Thyroid gland (tissue), 4 donors: ENCODE data around the gene C5orf46. TPM values are rescaled to one million over a fixed set of nuclear protein-coding genes. Genes with fewer than 3 reads are reported as not detected.

Experiments used
- DNase-seq, 2 donors: peaks; one replicate each; pipeline ENCODE4 v3.0.0-alpha.2; 2019
- H3K27ac ChIP-seq, 3 donors: fragments of 200-600 bp; sonication (generic); 1 replicate in 2 of 3; 2 replicates in 1 of 3; pipeline ENCODE4 v1.5.1; 2016 to 2019; ENCODE audit warnings: mild to moderate bottlenecking in 1 of 3, moderate library complexity in 1 of 3
- H3K27me3 ChIP-seq: fragments of 200-600 bp; sonication (generic); one replicate; pipeline ENCODE4 v1.5.1; 2019
- H3K36me3 ChIP-seq, 2 donors: fragments of 200-600 bp; sonication (generic); one replicate each; pipeline ENCODE4 v1.5.1; 2016 to 2019
- H3K4me1 ChIP-seq, 2 donors: fragments of 200-600 bp; sonication (generic); one replicate each; pipeline ENCODE4 v1.5.1; 2017 to 2019
- H3K4me3 ChIP-seq, 3 donors: fragments of 200-600 bp; sonication (generic); replicated peaks in 1 of 3; 1 replicate in 2 of 3; 2 replicates in 1 of 3; pipeline ENCODE4 v1.5.1; 2016; ENCODE audit warnings: mild to moderate bottlenecking in 1 of 3
- H3K9me3 ChIP-seq: fragments of 200-600 bp; sonication (generic); one replicate; pipeline ENCODE4 v1.5.1; 2017
- CTCF ChIP-seq, 6 experiments: fragments of 200-600 bp in 3 of 6; fragments of 450-650 bp in 3 of 6; sonication (generic) in 3 of 6; IDR thresholded peaks; one replicate each; pipeline ENCODE4 v1.5.1; 2016 to 2019; ENCODE audit warnings: antibody characterized with exemption in 6 of 6, mild to moderate bottlenecking in 2 of 6, inconsistent platforms in 1 of 6, moderate library complexity in 1 of 6
- POLR2A ChIP-seq, 2 donors: fragments of 450-650 bp; IDR thresholded peaks; one replicate each; pipeline ENCODE4 v1.6.1; 2017; ENCODE audit warnings: antibody characterized with exemption in 2 of 2, mild to moderate bottlenecking in 2 of 2, moderate library complexity in 1 of 2
- WGBS, 2 donors: methylation state at CpG; one replicate each; pipeline ENCODE4 v1.1.5; 2017; 5-methylcytosine and 5-hydroxymethylcytosine counted together
- intact Hi-C: fragments of 100-400 bp; cut with DNase I; formaldehyde crosslinking; loops from one replicate; pipeline ENCODE4 v1.15.1; 2023
- total RNA-seq, 4 donors: library from RNA; depleted of rRNA; stranded (reverse); fragments of >200 nt; gene quantifications; one replicate each; pipeline ENCODE4 v1.2.3, GENCODE V29; 2016

The C5orf46 gene
- total RNA-seq, 4 donors from 2014 or later = not detected

- H3K9me3 ChIP-seq = no peaks in the 10 kb centered on the region
- TF ChIP-seq CTCF (IDR thresholded peaks at IDR 0.05) = no peak
- no peak for TF ChIP-seq POLR2A (IDR thresholded peaks at IDR 0.05)
- 63 to 65% methylated on average over 3 of the region's 3 CpGs for WGBS, 2 donors
- no peaks in the 10 kb centered on the region for H3K4me1 ChIP-seq
- H3K27me3 ChIP-seq = no peaks in the 10 kb centered on the region
- no peak overlapping the region for H3K27ac ChIP-seq
- intact Hi-C loops = no loop called here
- no peak for DNase-seq
- no peak overlapping the region for H3K4me3 ChIP-seq
- H3K36me3 ChIP-seq = no peaks in the 10 kb centered on the region
These were observed 42.7 kb downstream of the C5orf46 start for GRCh38 chr5:147863454-147864158.

GRCh38 chr5:147860641-147861025, 45.7 kb downstream of the C5orf46 start:
- WGBS, 2 donors = 40 to 57% methylated on average over 1 of the region's 1 CpG
- no peak overlapping the region for H3K27ac ChIP-seq
- peak in 1 of 2 donors; percentile 3 for DNase-seq
- no peaks in the 10 kb centered on the region for H3K27me3 ChIP-seq
- intact Hi-C loops = no loop called here
- no peaks in the 10 kb centered on the region for H3K4me1 ChIP-seq
- TF ChIP-seq CTCF (IDR thresholded peaks at IDR 0.05) = no peak
- no peak for TF ChIP-seq POLR2A (IDR thresholded peaks at IDR 0.05)
- H3K36me3 ChIP-seq = no peaks in the 10 kb centered on the region
- no peak overlapping the region for H3K4me3 ChIP-seq
- H3K9me3 ChIP-seq = no peaks in the 10 kb centered on the region

DNA sequence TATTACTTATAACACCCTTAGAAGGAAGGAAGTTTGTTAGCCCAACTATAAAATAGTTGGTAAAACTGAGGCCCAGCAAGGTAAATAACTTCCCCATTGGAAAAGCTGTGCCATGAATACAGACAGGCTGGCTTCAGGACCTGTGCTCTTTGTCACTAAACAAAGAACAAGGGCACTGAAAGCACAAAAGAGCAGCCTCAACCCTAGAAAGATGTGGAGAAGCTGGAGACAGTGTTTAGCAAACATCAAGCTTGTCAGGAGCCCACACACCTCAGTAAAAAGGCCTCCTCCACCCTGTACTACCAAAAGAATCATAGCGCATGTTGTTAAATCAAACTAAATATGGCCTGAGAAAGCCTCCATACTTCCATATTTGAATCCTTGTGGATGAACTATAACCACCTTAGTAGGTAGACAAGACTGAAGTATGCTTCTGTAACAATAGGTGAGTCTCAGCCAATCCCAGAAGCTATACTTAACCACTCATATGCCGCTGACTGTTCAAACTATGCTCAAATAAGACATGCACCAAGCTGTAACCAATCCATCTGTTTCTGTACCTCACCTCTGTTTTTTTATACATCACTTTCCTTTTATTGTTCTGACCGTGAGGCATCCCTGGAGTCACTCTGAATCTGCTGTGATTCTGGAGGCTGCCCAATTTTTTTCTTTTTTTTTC, 46.2 kb downstream of the C5orf46 start:
- no peak for DNase-seq
- no peaks in the 10 kb centered on the region for H3K36me3 ChIP-seq
- H3K27ac ChIP-seq = no peak overlapping the region
- H3K27me3 ChIP-seq = no peaks in the 10 kb centered on the region
- H3K9me3 ChIP-seq = no peaks in the 10 kb centered on the region
- H3K4me3 ChIP-seq = no peak overlapping the region
- intact Hi-C loops = loop anchor here (10.0 kb wide), 1 partner anchor 75 kb away; no protein-coding TSS in a partner anchor
- TF ChIP-seq POLR2A (IDR thresholded peaks at IDR 0.05) = no peak
- no peak for TF ChIP-seq CTCF (IDR thresholded peaks at IDR 0.05)
- 84 to 90% methylated on average over 3 of the region's 3 CpGs for WGBS, 2 donors
- H3K4me1 ChIP-seq = no peaks in the 10 kb centered on the region

GRCh38 chr5:147858565-147858964, 47.8 kb downstream of the C5orf46 start:
- Histone ChIP-seq H3K9me3 (no peaks in the 10 kb centered on the region), H3K4me1 (no peaks in the 10 kb centered on the region), H3K27ac (no peak overlapping the region), H3K4me3 (no peak overlapping the region), H3K27me3 (no peaks in the 10 kb centered on the region), H3K36me3 (no peaks in the 10 kb centered on the region)
- intact Hi-C loops = loop anchor here (10.0 kb wide), 1 partner anchor 76 kb away; no protein-coding TSS in a partner anchor
- WGBS, 2 donors = 64 to 80% methylated on average over 1 of the region's 1 CpG
- no peak for TF ChIP-seq POLR2A (IDR thresholded peaks at IDR 0.05)
- TF ChIP-seq CTCF (IDR thresholded peaks at IDR 0.05) = no peak
- DNase-seq = no peak
